T-helper 9 cell (primary cell): ENCODE data around the gene ATP11A.

Experiments
- DNase-seq: peaks from one replicate; pipeline ENCODE4 v3.0.0-alpha.2; 2020

Gene ATP11A

GRCh38 chr13:112803422-112803821 is 113.6 kb downstream of the ATP11A start:
- no peak for DNase-seq

GRCh38 chr13:112804374-112804773 is 114.5 kb downstream of the ATP11A start:
- no peak for DNase-seq

GRCh38 chr13:112806739-112807652 is 117.2 kb downstream of the ATP11A start:
- DNase-seq = no peak

GRCh38 chr13:112807653-112808376 is 118.0 kb downstream of the ATP11A start:
- no peak for DNase-seq

- DNase-seq = no peak
These were observed 118.7 kb downstream of the ATP11A start for GRCh38 chr13:112808377-112809140.

- no peak for DNase-seq
These were observed 119.8 kb downstream of the ATP11A start for GRCh38 chr13:112809332-112810315.

- DNase-seq = no peak
These were observed 120.8 kb downstream of the ATP11A start for GRCh38 chr13:112810608-112811007.

GRCh38 chr13:112812306-112813055 is 122.6 kb downstream of the ATP11A start:
- no peak for DNase-seq

GRCh38 chr13:112813552-112813951 is 123.7 kb downstream of the ATP11A start:
- no peak for DNase-seq

- DNase-seq = no peak
These were observed 125.2 kb downstream of the ATP11A start for GRCh38 chr13:112814905-112815585.

- no peak for DNase-seq
These were observed 126.0 kb downstream of the ATP11A start for GRCh38 chr13:112815871-112816270.

- DNase-seq = no peak
These were observed 128.3 kb downstream of the ATP11A start for GRCh38 chr13:112818040-112818697.

GRCh38 chr13:112818698-112819045 is 128.8 kb downstream of the ATP11A start:
- DNase-seq = no peak

GRCh38 chr13:112819111-112819510 is 129.3 kb downstream of the ATP11A start:
- DNase-seq = no peak

GRCh38 chr13:112819816-112820215 is 130.0 kb downstream of the ATP11A start:
- DNase-seq = no peak

- DNase-seq = no peak
These were observed 130.5 kb downstream of the ATP11A start for GRCh38 chr13:112820318-112820717.

GRCh38 chr13:112821340-112822055 is 131.7 kb downstream of the ATP11A start:
- no peak for DNase-seq

- no peak for DNase-seq
These were observed 133.0 kb downstream of the ATP11A start for GRCh38 chr13:112822851-112823250.

- no peak for DNase-seq
These were observed 134.6 kb downstream of the ATP11A start for GRCh38 chr13:112824429-112824828.
